Measurements from ENCODE around the gene BDKRB1. TPM values are rescaled to one million over a fixed set of nuclear protein-coding genes. Genes with fewer than 3 reads are reported as not detected.

The BDKRB1 gene
- total RNA-seq = not detected

DNA sequence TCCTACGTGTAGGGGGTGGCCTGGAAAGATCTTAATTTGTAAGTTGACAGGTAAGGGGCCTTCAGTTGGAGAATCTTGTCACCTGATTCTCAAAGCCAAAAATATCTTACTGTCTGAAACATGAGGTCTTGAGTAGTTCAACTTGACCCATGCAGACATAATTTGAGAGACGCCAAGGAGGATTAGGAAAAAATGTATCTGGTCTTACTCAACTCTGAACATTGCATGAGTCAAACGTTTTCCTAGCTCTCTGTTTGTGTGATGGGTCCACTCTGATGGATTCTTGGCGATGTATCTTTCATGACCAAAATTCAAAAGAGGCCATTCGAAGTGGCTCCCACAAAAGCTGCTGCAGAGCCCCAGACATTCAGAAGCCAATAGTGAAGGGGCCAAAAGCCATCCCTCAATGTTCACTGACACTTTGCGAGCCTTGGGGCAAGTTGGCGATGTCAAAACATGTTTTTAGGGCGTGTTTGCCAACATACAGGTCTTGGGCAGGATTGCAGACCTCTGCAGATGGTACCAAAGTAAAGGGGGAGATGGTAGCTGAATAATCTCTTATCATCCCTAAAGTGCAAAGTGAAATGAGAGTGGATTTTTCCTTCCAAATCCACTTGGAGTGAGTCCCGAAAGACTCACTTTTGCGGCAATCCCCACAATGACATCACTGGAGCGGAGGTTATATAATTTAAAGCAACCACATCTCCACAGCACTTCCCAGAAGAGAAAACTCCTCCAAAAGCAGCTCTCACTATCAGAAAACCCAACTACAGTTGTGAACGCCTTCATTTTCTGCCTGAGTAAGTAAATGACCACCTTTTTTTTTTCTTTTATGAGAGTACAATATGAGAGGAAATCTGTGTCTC, at the start of gene BDKRB1:
TSS of gene BDKRB1 (plus strand) at position 710 of the 866 bp plus-strand sequence. CDS start 7,473 bp downstream, outside the sequence.
- Mint-ChIP-seq H3K27ac (no peak within 1 kb of the TSS), H3K36me3 (no peaks in the 10 kb centered on the region), H3K9me3 (no peaks in the 10 kb centered on the region), H3K4me1 (no peaks in the 10 kb centered on the region), H3K4me3 (no peak within 1 kb of the TSS), H3K27me3 (peaks cover 28% of the 10 kb centered on the region)
- DNase-seq = no peak

DNA sequence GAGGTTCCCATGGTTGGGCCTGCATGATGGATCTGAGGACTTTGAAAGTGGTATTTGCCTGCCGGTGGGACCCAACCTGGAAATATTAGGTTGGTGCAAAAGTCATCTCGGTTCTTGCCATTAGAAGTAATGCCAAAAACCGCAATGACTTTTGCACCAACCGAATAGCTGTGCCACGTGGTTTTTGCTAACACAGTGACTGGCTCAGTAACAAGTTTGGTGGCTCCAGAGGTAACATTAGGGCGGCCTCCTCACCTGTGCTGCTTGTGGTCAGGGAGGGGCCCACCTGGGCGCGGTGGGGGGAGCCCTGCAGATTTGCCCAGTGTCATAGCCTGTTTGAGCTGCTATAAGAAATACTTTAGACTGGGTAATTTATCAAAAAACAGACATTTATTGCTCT, 49.5 kb upstream of the BDKRB1 start:
- Mint-ChIP-seq H3K9me3 (no peaks in the 10 kb centered on the region), H3K4me3 (no peak overlapping the region), H3K36me3 (no peaks in the 10 kb centered on the region), H3K4me1 (peaks cover 9% of the 10 kb centered on the region), H3K27me3 (peaks cover 54% of the 10 kb centered on the region), H3K27ac (no peak overlapping the region)
- no peak for DNase-seq

DNA sequence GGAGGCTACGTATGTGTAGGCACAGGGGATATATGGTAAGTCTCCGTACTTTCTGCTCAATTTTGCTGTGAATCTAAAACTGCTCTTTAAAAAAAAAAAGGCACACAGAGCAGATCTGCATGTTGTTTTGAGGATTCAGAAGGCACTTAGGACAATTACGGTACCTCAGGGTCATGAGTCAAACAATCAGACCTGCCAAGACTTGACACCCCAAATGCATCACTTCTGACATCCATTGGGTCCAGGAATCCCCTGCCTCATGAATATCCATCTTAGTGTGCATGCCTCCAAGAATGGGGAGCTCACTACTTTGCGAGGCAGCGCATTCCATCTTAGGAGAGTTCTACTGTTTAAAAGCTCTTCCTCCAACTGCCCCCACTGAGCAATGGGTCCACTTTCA, 48.3 kb upstream of the BDKRB1 start:
- H3K9me3 Mint-ChIP-seq = peaks cover 3% of the 10 kb centered on the region
- peaks cover 9% of the 10 kb centered on the region for H3K4me1 Mint-ChIP-seq
- H3K4me3 Mint-ChIP-seq = no peak overlapping the region
- H3K36me3 Mint-ChIP-seq = no peaks in the 10 kb centered on the region
- H3K27me3 Mint-ChIP-seq = peaks cover 42% of the 10 kb centered on the region
- no peak overlapping the region for H3K27ac Mint-ChIP-seq
- DNase-seq = no peak

GRCh38 chr14:96208739-96209138, 47.3 kb upstream of the BDKRB1 start:
- H3K27me3 Mint-ChIP-seq = peaks cover 31% of the 10 kb centered on the region
- H3K27ac Mint-ChIP-seq = no peak overlapping the region
- H3K36me3 Mint-ChIP-seq = no peaks in the 10 kb centered on the region
- H3K4me3 Mint-ChIP-seq = no peak overlapping the region
- H3K9me3 Mint-ChIP-seq = peaks cover 3% of the 10 kb centered on the region
- H3K4me1 Mint-ChIP-seq = peaks cover 7% of the 10 kb centered on the region
- no peak for DNase-seq

DNA sequence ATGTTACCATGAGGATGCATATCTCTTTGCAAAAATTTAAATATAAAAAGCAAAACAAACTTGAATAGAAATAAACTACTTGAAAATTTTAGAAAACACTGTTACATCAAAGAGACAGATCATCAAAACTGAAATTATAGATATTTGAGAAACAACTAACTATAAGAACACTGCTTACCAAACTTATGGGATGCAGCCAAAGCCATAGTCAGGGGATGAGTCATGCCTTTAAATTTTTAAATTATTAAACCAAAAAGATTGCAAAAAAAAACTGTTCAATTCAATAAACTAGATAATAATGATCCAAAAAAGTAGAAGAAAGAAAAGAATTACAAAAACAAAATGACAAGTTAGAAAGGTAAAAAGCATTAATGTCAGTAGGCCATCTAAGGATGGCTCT, 43.9 kb upstream of the BDKRB1 start:
- Mint-ChIP-seq H3K9me3 (peaks cover 3% of the 10 kb centered on the region), H3K4me1 (no peaks in the 10 kb centered on the region), H3K27me3 (peaks cover 6% of the 10 kb centered on the region), H3K4me3 (no peak overlapping the region), H3K36me3 (no peaks in the 10 kb centered on the region), H3K27ac (no peak overlapping the region)
- DNase-seq = no peak

DNA sequence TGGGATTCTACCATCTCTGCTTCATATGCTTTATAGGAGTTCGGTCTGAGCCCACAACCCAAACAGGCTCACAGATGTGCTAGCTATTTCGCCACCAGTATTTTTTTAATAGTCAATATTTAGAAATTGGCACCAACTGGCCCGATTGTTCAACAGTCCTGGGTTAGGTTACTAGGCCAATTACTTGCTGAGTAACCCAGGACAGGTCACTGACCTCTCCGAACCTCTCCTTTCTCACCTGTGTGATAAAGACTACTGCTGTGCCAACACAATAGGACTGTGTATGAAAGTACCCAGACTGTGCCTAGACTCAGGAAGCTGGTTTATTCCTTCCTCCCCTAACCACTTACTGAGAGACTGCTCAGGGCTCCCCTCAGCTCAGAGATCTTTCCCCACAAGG, 43.1 kb upstream of the BDKRB1 start:
- Mint-ChIP-seq H3K4me1 (no peaks in the 10 kb centered on the region), H3K4me3 (no peak overlapping the region), H3K36me3 (no peaks in the 10 kb centered on the region), H3K27me3 (no peaks in the 10 kb centered on the region), H3K9me3 (peaks cover 3% of the 10 kb centered on the region), H3K27ac (no peak overlapping the region)
- no peak for DNase-seq

- Mint-ChIP-seq H3K27me3 (no peaks in the 10 kb centered on the region), H3K27ac (no peak overlapping the region), H3K4me3 (no peak overlapping the region), H3K36me3 (no peaks in the 10 kb centered on the region), H3K4me1 (no peaks in the 10 kb centered on the region), H3K9me3 (peaks cover 3% of the 10 kb centered on the region)
- DNase-seq = no peak
Measured at GRCh38 chr14:96213871-96214465, 42.0 kb upstream of the BDKRB1 start.

- H3K27ac Mint-ChIP-seq = no peak overlapping the region
- DNase-seq = no peak
- H3K9me3 Mint-ChIP-seq = peaks cover 3% of the 10 kb centered on the region
- no peak overlapping the region for H3K4me3 Mint-ChIP-seq
- no peaks in the 10 kb centered on the region for H3K27me3 Mint-ChIP-seq
- no peaks in the 10 kb centered on the region for H3K4me1 Mint-ChIP-seq
- no peaks in the 10 kb centered on the region for H3K36me3 Mint-ChIP-seq
Measured at GRCh38 chr14:96214793-96215192, 41.2 kb upstream of the BDKRB1 start.

GRCh38 chr14:96215452-96216244, 40.4 kb upstream of the BDKRB1 start:
- DNase-seq = no peak
- Mint-ChIP-seq H3K4me1 (no peaks in the 10 kb centered on the region), H3K9me3 (peaks cover 3% of the 10 kb centered on the region), H3K36me3 (no peaks in the 10 kb centered on the region), H3K4me3 (no peak overlapping the region), H3K27me3 (peaks cover 2% of the 10 kb centered on the region), H3K27ac (no peak overlapping the region)

DNA sequence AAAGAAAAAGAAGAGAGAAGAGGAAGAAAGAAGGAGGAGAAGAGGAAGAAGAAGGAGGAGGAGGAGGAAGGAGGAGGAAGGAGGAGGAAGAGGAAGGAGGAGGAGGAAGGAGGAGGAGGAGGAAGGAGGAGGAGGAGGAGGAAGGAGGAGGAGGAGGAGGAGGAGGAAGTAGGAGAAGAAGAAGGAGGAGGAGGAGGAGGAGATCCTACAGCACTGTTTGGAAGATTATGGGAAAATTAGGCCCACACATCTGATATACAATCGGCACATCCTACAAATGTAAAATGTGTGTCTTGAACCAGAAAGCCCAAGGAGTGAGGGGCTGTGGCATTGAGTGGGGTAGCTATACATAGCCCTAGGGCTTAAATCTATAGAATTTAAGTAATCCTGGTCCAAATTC, 39.4 kb upstream of the BDKRB1 start:
- no peak for DNase-seq
- Mint-ChIP-seq H3K27me3 (peaks cover 4% of the 10 kb centered on the region), H3K4me1 (no peaks in the 10 kb centered on the region), H3K36me3 (no peaks in the 10 kb centered on the region), H3K27ac (no peak overlapping the region), H3K4me3 (no peak overlapping the region), H3K9me3 (peaks cover 3% of the 10 kb centered on the region)

GRCh38 chr14:96217376-96217913, 38.6 kb upstream of the BDKRB1 start:
- no peaks in the 10 kb centered on the region for H3K36me3 Mint-ChIP-seq
- H3K27ac Mint-ChIP-seq = no peak overlapping the region
- DNase-seq = no peak
- peaks cover under 1% of the 10 kb centered on the region for H3K9me3 Mint-ChIP-seq
- H3K4me3 Mint-ChIP-seq = no peak overlapping the region
- peaks cover 4% of the 10 kb centered on the region for H3K27me3 Mint-ChIP-seq
- H3K4me1 Mint-ChIP-seq = no peaks in the 10 kb centered on the region

DNA sequence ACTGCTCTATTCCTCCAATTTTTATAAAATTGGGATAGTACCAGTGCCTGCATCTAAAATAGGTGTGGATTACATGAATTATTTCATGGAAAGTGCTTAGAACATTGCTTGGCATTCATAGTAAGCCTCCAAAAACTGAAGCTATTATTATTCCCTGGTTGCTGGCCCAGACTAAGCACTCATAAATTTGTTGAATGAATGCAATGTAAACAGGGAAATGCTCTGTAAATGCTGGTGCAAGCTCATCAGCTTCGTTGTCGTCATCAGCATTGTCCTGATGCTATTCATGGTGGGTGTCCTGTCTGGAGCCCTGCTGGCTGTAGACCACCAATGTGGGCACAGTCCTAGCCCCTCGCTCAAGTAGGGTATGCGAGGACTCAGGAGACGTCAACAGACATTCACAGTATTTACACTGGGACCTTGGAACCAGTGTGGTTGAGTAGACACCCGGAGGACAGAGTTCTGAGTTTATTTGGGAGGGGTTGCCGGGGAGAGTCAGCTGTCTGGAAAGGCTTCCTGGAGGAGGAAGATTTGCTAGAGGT, 34.8 kb upstream of the BDKRB1 start:
- Mint-ChIP-seq H3K4me3 (no peak overlapping the region), H3K9me3 (no peaks in the 10 kb centered on the region), H3K4me1 (no peaks in the 10 kb centered on the region), H3K27me3 (peaks cover 4% of the 10 kb centered on the region), H3K36me3 (no peaks in the 10 kb centered on the region), H3K27ac (no peak overlapping the region)
- DNase-seq = no peak

DNA sequence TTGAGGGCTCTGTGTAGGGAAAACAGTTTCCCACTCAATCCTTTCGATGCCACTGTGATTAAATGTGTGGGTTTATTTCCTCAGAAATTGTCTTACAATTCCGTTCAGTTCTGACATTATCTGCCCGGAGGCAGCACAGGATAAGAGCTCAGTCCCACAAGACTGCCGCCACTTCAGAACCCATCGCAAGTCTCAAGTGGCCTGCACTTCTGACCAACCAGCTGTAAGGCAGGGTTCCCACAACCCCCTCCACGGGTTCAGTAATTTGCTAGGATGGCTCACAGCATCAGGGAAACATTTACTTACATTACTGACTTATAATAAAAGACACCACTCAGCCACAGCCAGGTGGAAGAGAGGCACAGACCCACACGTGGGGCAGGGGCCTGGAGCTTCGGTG, 34.2 kb upstream of the BDKRB1 start:
- no peaks in the 10 kb centered on the region for H3K4me1 Mint-ChIP-seq
- no peak overlapping the region for H3K4me3 Mint-ChIP-seq
- no peak overlapping the region for H3K27ac Mint-ChIP-seq
- H3K9me3 Mint-ChIP-seq = no peaks in the 10 kb centered on the region
- no peaks in the 10 kb centered on the region for H3K36me3 Mint-ChIP-seq
- DNase-seq = no peak
- peaks cover 4% of the 10 kb centered on the region for H3K27me3 Mint-ChIP-seq

DNA sequence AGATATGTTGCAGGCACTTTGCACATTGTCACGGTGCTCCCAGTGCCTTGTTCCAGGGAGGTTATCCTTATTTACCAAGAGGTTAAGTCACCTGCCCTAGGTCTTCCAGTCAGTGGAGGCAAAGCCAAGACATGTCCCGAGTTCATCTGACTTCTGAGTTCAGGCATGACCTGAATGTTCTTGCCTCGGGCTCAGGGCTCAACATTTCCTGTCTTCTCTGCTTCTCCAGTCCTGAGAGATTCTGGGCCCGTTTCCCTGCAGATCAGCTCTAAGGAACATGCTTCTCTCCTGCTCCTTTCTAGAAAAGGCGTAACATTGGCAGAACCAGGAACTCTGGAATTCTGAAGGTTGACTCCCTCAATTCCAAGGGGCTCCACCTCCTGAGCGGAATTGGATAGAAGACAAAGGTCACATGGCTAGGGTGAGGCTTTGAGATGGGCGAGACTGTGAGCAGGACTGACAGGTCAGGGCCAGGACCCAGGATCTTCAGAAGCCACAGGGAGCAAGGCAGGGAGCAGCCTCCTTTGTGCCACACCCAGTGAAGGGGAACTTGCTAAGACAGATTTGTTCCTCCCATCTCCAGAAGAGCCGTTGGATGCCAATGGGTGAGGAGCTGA, 31.4 kb upstream of the BDKRB1 start:
- no peaks in the 10 kb centered on the region for H3K4me1 Mint-ChIP-seq
- peaks cover 4% of the 10 kb centered on the region for H3K27me3 Mint-ChIP-seq
- no peak overlapping the region for H3K4me3 Mint-ChIP-seq
- H3K27ac Mint-ChIP-seq = no peak overlapping the region
- peaks cover 1% of the 10 kb centered on the region for H3K9me3 Mint-ChIP-seq
- H3K36me3 Mint-ChIP-seq = no peaks in the 10 kb centered on the region
- DNase-seq = no peak
